ENCODE measurements around the gene CCNK. TPM values are rescaled to one million over a fixed set of nuclear protein-coding genes. Genes with fewer than 3 reads are reported as not detected.

Gene CCNK
- total and polyA plus RNA-seq, 4 donors = 17.0 to 91.9 (median 33.5) TPM

DNA sequence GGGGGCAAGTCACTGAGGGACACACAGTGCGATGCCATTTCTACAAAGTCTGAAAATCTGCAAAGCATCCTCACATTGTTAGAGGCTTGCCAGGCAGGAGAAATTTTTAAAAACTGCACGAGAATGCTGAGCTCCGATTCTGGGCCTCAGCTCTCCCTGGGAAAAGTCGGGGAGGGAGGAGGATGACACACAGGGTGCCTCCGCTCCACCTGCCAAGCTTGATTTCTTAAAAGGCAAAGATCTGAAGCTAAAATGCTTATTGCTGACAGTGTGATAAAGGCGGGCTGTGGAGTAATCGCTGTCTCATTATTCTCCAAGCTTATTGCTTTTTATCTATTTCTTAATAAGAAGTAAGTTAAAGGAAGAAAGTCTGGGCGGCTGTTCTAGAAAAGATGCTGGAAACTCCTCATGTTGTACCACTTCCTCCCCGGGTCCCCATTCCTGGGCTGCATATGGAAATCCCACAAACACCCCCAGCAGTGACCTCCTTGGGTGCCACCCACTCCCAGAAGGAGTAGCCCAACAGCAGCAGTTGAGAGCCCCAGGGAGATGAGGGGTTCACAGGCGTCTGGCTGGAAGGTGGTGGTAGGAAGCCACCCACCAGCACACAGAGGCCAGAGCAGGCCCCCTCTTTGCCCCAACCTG, 67.8 kb downstream of the CCNK start:
- no peak overlapping the region for H3K4me3 ChIP-seq
- DNase-seq (no peak), ATAC-seq (ENCODE audit: insufficient read depth, low FRiP score) (no peak)
- H3K9me3 ChIP-seq (ENCODE audit: control insufficient read depth in 4 of 4, insufficient read depth in 3 of 4, low read length in 3 of 4) = no peaks in the 10 kb centered on the region
- H3K27me3 ChIP-seq (ENCODE audit: control insufficient read depth in 3 of 3, insufficient read depth in 3 of 3, low read length in 2 of 3) = no peaks in the 10 kb centered on the region
- H3K36me3 ChIP-seq (ENCODE audit: control insufficient read depth in 4 of 4, insufficient read depth in 4 of 4, low read length in 4 of 4) = no peaks in the 10 kb centered on the region
- H3K9ac ChIP-seq (ENCODE audit: insufficient read depth in 1 of 2, low read length in 2 of 2) = no peak overlapping the region
- WGBS, 2 donors = 80 to 84% methylated on average over 10 of the region's 10 CpGs
- H3K4me1 ChIP-seq (ENCODE audit: control insufficient read depth in 5 of 5, insufficient read depth in 5 of 5, low read length in 5 of 5) = peaks cover 0 to 14% (median 0%) of the 10 kb centered on the region in 5 donors
- no peak overlapping the region for H3K27ac ChIP-seq (ENCODE audit: low read depth in 1 of 2, low read length in 1 of 2)
- TF ChIP-seq, protein P1, sequence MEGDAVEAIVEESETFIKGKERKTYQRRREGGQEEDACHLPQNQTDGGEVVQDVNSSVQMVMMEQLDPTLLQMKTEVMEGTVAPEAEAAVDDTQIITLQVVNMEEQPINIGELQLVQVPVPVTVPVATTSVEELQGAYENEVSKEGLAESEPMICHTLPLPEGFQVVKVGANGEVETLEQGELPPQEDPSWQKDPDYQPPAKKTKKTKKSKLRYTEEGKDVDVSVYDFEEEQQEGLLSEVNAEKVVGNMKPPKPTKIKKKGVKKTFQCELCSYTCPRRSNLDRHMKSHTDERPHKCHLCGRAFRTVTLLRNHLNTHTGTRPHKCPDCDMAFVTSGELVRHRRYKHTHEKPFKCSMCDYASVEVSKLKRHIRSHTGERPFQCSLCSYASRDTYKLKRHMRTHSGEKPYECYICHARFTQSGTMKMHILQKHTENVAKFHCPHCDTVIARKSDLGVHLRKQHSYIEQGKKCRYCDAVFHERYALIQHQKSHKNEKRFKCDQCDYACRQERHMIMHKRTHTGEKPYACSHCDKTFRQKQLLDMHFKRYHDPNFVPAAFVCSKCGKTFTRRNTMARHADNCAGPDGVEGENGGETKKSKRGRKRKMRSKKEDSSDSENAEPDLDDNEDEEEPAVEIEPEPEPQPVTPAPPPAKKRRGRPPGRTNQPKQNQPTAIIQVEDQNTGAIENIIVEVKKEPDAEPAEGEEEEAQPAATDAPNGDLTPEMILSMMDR (IDR thresholded peaks at IDR 0.05; ENCODE audit: control extremely low read depth, extremely low read depth) = no peak

DNA sequence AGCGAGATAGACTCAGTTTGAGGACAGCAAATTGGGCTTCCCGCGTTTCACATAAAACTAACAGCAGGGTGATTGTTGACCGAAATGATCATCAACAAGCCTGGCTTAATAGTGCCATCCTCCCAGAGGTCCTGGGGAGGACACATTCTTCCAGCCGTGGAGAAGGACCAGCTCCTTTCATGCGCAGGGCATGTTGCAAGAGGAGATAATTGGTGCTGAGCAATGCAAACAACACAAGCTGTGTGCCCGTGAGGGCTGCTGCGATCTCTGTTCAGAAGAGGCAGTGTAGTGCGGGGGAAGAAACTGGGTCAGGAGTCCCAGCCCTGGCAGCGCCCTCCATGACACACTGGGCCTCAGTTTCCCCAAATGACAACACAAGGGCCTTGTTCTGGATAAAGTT, 68.5 kb downstream of the CCNK start:
- TF ChIP-seq, protein P1 (IDR thresholded peaks at IDR 0.05; ENCODE audit: control extremely low read depth, extremely low read depth) = no peak
- Histone ChIP-seq H3K4me1 (ENCODE audit: control insufficient read depth in 5 of 5, insufficient read depth in 5 of 5, low read length in 5 of 5) (peaks cover 0 to 14% (median 0%) of the 10 kb centered on the region in 5 donors), H3K36me3 (ENCODE audit: control insufficient read depth in 4 of 4, insufficient read depth in 4 of 4, low read length in 4 of 4) (no peaks in the 10 kb centered on the region), H3K27ac (ENCODE audit: low read depth in 1 of 2, low read length in 1 of 2) (no peak overlapping the region), H3K27me3 (ENCODE audit: control insufficient read depth in 3 of 3, insufficient read depth in 3 of 3, low read length in 2 of 3) (no peaks in the 10 kb centered on the region), H3K4me3 (no peak overlapping the region), H3K9me3 (ENCODE audit: control insufficient read depth in 4 of 4, insufficient read depth in 3 of 4, low read length in 3 of 4) (no peaks in the 10 kb centered on the region), H3K9ac (ENCODE audit: insufficient read depth in 1 of 2, low read length in 2 of 2) (no peak overlapping the region)
- DNase-seq (no peak), ATAC-seq (ENCODE audit: insufficient read depth, low FRiP score) (no peak)
- 73 to 89% methylated on average over 10 of the region's 10 CpGs for WGBS, 2 donors

DNA sequence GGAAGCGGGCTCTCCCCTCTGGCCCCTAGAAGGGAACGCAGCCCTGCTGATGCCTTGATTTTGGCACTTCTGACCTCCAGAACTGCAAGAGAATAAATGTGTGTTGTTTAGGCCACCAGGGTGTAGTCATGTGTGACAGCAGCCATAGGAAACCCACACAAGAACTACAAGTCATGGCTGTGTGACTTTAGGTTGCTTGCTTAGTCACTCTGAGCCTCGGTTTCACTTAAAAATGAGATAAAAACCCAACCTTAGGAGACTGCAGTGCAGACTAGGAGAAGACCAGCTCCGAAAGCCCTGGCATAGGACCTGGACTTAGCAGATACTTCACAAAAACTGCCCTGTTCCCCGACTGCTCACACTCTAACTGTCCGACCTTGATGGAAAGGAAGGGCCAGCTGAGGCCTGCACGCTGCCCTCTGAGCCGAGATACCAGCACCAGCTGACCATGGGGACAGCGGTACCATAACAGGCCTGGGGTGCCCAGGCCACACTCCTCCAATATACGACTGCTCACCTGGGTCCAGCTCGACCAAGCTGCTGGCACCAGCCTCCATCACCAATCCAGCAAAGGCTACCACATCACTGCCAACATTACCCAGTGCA, 69.3 kb downstream of the CCNK start:
- Histone ChIP-seq H3K4me1 (ENCODE audit: control insufficient read depth in 5 of 5, insufficient read depth in 5 of 5, low read length in 5 of 5) (peaks cover 0 to 14% (median 0%) of the 10 kb centered on the region in 5 donors), H3K27ac (ENCODE audit: low read depth in 1 of 2, low read length in 1 of 2) (no peak overlapping the region), H3K36me3 (ENCODE audit: control insufficient read depth in 4 of 4, insufficient read depth in 4 of 4, low read length in 4 of 4) (no peaks in the 10 kb centered on the region), H3K4me3 (no peak overlapping the region), H3K27me3 (ENCODE audit: control insufficient read depth in 3 of 3, insufficient read depth in 3 of 3, low read length in 2 of 3) (no peaks in the 10 kb centered on the region), H3K9ac (ENCODE audit: insufficient read depth in 1 of 2, low read length in 2 of 2) (no peak overlapping the region), H3K9me3 (ENCODE audit: control insufficient read depth in 4 of 4, insufficient read depth in 3 of 4, low read length in 3 of 4) (no peaks in the 10 kb centered on the region)
- no peak for DNase-seq
- 95% methylated on average over 11 of the region's 11 CpGs for WGBS, 2 donors
- TF ChIP-seq, protein P1 (IDR thresholded peaks at IDR 0.05; ENCODE audit: control extremely low read depth, extremely low read depth) = no peak
- ATAC-seq (ENCODE audit: insufficient read depth, low FRiP score) = no peak
